HepG2 (cell line): Measurements from ENCODE around the gene FGF14.

Experiments used
- ARNT2 ChIP-seq: sonication (generic); formaldehyde crosslinking; IDR thresholded peaks from 2 replicates; pipeline ENCODE4 v1.8.0; 2022; ENCODE audit warnings: mild to moderate bottlenecking, low read depth, missing genetic modification reagents, moderate library complexity
- CHD2 ChIP-seq: IDR thresholded peaks from 2 replicates; pipeline ENCODE4 v1.6.1; 2011; ENCODE audit warnings: low read depth, low read length, improper control_type of control experiment
- ESRRA ChIP-seq: sonication (generic); formaldehyde crosslinking; IDR thresholded peaks from 2 replicates; pipeline ENCODE4 v1.5.1; 2020; ENCODE audit warnings: mild to moderate bottlenecking, low read depth, missing genetic modification reagents
- MYC ChIP-seq: sonication (generic); formaldehyde crosslinking; IDR thresholded peaks from 2 replicates; pipeline ENCODE4 v1.9.0; 2021; ENCODE audit warnings: missing genetic modification reagents, borderline replicate concordance
- YY1 ChIP-seq: IDR thresholded peaks from 2 replicates; pipeline ENCODE4 v1.6.1; 2011; ENCODE audit warnings: low read length, low read depth, moderate library complexity, mild to moderate bottlenecking; ENCODE audit not compliant: insufficient read depth, insufficient replicate concordance
- ZNF792 ChIP-seq: IDR thresholded peaks from 2 replicates; pipeline ENCODE4 v1.6.1; 2016
- ZXDC ChIP-seq: sonication (generic); formaldehyde crosslinking; IDR thresholded peaks from 2 replicates; pipeline ENCODE4 v1.5.0; 2020; ENCODE audit warnings: mild to moderate bottlenecking, missing genetic modification reagents

- no peak for TF ChIP-seq YY1
- no peak for TF ChIP-seq ZNF792 (CRISPR knock-in tag)
- TF ChIP-seq ZXDC (CRISPR knock-in tag) = no peak
- TF ChIP-seq CHD2 = no peak
- no peak for TF ChIP-seq ARNT2 (CRISPR knock-in tag)
- TF ChIP-seq ESRRA (CRISPR knock-in tag) = no peak
- no peak for TF ChIP-seq MYC
Observed at GRCh38 chr13:101916108-101916774, 485.6 kb downstream of the FGF14 start.
